ENCODE results near the gene AAMDC.

Gene AAMDC

DNA sequence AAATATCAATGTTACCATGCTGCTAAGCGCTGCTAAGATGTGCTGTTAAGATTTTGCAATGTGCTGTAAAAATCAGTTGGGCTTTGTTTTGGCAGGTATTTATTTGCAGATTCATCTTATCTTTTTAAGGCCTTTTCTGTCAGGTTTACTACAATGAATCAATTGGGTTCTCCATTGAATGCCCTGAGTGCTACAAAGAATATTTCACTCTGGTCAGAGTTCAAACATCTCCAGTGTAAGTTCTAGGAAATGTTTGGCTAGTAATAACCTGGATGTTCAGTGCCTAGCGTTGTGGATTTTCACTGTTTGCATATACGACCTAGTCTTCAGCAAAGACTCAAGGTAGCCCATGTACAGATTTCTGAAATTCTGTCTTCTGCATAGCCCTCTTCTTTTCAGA, 36.4 kb upstream of the AAMDC start:
- H3K27ac ChIP-seq: no peak overlapping the region
- TF ChIP-seq, protein P1, sequence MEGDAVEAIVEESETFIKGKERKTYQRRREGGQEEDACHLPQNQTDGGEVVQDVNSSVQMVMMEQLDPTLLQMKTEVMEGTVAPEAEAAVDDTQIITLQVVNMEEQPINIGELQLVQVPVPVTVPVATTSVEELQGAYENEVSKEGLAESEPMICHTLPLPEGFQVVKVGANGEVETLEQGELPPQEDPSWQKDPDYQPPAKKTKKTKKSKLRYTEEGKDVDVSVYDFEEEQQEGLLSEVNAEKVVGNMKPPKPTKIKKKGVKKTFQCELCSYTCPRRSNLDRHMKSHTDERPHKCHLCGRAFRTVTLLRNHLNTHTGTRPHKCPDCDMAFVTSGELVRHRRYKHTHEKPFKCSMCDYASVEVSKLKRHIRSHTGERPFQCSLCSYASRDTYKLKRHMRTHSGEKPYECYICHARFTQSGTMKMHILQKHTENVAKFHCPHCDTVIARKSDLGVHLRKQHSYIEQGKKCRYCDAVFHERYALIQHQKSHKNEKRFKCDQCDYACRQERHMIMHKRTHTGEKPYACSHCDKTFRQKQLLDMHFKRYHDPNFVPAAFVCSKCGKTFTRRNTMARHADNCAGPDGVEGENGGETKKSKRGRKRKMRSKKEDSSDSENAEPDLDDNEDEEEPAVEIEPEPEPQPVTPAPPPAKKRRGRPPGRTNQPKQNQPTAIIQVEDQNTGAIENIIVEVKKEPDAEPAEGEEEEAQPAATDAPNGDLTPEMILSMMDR (IDR thresholded peaks at IDR 0.05): no peak

DNA sequence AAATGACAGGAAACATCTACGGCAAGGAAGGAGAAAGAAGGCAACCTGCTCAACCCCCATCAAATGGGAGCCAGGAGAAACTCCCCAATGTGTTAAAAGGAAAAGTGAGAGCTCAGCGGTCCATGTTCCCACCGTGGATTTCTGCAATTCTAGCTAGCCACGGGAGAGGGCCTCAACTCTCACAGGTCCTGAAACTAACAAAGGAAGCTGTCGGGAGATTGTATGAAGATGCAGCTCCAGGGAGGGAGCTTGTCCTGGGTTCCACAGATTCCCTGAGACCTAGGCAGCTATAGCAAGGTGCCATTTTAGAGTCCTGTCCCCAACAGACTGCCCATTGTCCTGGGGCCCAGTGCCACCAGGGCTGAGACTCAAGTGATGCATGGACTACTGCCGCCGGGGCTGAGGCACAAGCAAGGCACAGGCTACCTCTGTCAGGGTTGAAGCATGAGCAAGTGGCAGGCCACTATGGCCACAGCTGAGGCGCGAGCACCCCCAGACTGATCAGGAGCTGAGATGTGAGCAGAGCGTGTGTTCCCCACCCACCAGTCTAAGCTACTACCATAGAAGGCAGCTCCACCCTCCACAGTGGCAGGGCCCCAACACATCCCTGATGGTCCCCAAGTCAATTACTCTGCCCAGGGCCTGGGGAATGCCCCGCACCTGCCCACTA, 31.7 kb upstream of the AAMDC start:
- H3K27ac ChIP-seq: no peak overlapping the region
- TF ChIP-seq ZFX (IDR thresholded peaks at IDR 0.05; ENCODE audit: borderline replicate concordance): no peak
- TF ChIP-seq, protein P1 (IDR thresholded peaks at IDR 0.05): no peak

DNA sequence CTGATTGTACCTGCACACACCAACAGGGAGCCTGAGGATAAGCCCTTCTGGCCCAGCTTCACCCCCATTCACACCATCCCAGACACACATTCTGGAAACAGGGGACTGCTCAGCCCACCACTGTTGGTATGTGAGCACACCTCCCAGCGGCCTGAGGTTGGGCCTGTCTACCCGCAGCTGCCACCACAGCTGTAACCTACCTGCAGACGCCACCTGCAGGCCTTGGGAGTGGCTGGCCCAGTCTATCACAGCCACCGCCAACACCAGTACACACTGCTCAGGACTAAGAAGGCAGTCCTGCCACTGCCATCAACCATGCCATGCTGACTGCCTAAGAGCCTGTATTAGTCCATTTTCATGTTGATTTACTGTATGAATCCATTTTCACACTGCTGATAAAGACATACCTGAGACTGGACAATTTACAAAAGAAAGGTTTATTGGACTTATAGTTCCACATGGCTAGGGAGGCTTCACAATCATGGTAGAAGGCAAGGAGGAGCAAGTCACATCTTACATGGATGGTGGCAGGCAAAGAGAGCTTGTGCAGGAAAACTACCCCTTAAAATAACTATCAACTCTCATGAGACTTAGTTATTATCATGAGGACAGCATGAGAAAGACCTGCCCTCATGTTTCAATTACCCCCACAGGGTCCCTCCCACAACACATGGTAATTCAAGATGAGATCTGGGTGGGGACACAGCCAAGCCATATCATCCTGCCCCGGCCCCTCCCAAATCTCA, 31.0 kb upstream of the AAMDC start:
- no peak overlapping the region for H3K27ac ChIP-seq
- TF ChIP-seq, protein P1 (IDR thresholded peaks at IDR 0.05): no peak; the same call in 1 of the 2 replicates
- no peak for TF ChIP-seq ZFX (IDR thresholded peaks at IDR 0.05; ENCODE audit: borderline replicate concordance)

DNA sequence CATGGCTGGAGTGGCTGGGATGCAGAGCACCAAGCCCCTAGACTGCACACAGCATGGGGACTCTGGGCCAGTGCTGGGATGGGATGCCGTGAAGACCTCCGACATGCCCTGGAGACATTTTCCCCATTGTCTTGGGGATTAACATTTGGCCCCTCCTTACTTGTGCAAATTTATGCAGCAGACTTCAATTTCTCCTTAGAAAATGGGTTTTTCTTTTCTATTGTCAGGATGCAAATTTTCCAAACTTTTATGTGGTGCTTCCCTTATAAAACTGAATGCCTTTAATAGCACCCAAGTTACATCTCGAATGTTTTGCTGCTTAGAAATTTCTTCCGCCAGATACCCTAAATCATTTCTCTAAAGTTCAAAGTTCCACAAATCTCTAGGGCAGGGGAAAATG, 29.6 kb upstream of the AAMDC start:
- no peak for TF ChIP-seq ZFX (IDR thresholded peaks at IDR 0.05; ENCODE audit: borderline replicate concordance)
- TF ChIP-seq, protein P1 (IDR thresholded peaks at IDR 0.05): no peak
- H3K27ac ChIP-seq: no peak overlapping the region

DNA sequence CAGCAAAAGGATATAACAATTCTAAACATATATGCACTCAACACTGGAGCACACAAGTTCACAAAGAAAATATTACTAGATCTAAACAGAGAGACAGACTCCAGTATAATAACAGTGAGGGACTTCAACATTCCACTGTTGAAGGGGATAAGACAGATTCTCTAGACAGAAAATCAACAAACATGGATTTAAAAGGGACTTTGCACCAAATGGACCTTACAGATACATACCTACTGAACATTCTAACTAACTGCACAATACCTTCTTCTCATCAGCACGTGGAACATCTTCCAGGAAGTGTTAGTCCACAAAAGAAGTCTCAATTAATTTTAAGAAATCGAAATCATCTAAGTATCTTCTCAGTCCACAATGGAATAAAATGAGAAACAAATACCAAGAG, 27.0 kb upstream of the AAMDC start:
- H3K27ac ChIP-seq: no peak overlapping the region
- no peak for TF ChIP-seq ZFX (IDR thresholded peaks at IDR 0.05; ENCODE audit: borderline replicate concordance)
- TF ChIP-seq, protein P1 (IDR thresholded peaks at IDR 0.05): no peak

DNA sequence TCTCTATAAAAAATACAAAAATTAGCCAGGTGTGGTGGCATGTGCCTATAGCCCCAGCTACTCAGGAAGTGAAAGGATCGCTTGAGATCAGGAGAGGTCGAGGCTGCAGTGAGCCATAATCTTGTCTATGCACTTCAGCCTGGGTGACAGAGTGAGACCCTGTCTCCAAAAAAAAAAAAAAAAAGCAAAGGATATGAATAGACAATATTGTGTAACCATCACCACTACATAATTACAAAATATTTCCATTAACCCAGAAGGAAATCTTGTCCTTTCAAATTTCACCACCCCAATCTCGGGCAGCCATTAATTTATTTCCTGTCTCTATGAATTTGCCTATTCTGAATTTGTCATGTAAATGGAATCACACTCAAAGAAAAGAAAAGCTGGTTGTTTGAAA, 21.6 kb upstream of the AAMDC start:
- H3K27ac ChIP-seq: no peak overlapping the region
- TF ChIP-seq ZFX (IDR thresholded peaks at IDR 0.05; ENCODE audit: borderline replicate concordance): no peak
- TF ChIP-seq, protein P1 (IDR thresholded peaks at IDR 0.05): no peak

DNA sequence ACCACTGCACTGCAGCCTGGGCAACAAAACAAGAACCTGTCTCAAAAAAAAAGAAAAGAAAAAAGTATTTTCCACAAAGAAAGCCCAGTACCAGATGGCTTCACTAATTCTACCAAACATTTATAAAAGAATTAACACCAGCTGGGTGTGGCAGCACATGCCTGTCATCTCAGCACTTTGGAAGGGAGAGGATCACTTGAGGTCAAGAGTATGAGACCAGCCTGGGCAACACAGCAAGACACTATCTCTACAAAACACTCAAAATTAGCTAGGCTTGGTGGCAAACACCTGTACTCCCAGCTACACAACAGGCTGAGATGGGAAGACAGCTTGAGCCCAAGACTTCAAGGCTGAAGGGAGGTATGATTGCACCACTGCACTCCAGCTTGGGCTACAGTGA, 20.5 kb upstream of the AAMDC start:
- TF ChIP-seq ZFX (IDR thresholded peaks at IDR 0.05; ENCODE audit: borderline replicate concordance): no peak
- TF ChIP-seq, protein P1 (IDR thresholded peaks at IDR 0.05): no peak
- no peak overlapping the region for H3K27ac ChIP-seq

All from 22Rv1 (cell line).